ENCODE results near the gene NLRP4.

The NLRP4 gene

GRCh38 chr19:55836340-55836739, at the start of gene NLRP4:
NLRP4 (plus strand) TSS chr19:55836540; CDS start chr19:55852081, 15,541 bp downstream.
- no peak for DNase-seq (ENCODE audit: low read depth in 2 of 2)

- DNase-seq (ENCODE audit: low read depth in 2 of 2), result no peak
Observed at GRCh38 chr19:55795021-55795420, 41.3 kb upstream of the NLRP4 start.

GRCh38 chr19:55801416-55801815, 34.9 kb upstream of the NLRP4 start:
- DNase-seq (ENCODE audit: low read depth in 2 of 2), result no peak

GRCh38 chr19:55802281-55802680, 34.1 kb upstream of the NLRP4 start:
- DNase-seq (ENCODE audit: low read depth in 2 of 2), result no peak

GRCh38 chr19:55809381-55810058, 26.8 kb upstream of the NLRP4 start:
- no peak for DNase-seq (ENCODE audit: low read depth in 2 of 2)

GRCh38 chr19:55811340-55811739, 25.0 kb upstream of the NLRP4 start:
- no peak for DNase-seq (ENCODE audit: low read depth in 2 of 2)

GRCh38 chr19:55812449-55812848, 23.9 kb upstream of the NLRP4 start:
- DNase-seq (ENCODE audit: low read depth in 2 of 2), result no peak

- no peak for DNase-seq (ENCODE audit: low read depth in 2 of 2)
Observed at GRCh38 chr19:55813906-55814305, 22.4 kb upstream of the NLRP4 start.

GRCh38 chr19:55820037-55820436, 16.3 kb upstream of the NLRP4 start:
- no peak for DNase-seq (ENCODE audit: low read depth in 2 of 2)

GRCh38 chr19:55830656-55831055, 5.7 kb upstream of the NLRP4 start:
- no peak for DNase-seq (ENCODE audit: low read depth in 2 of 2)

GRCh38 chr19:55831846-55832245, 4.5 kb upstream of the NLRP4 start, which contains the start of gene NLRP11:
NLRP11 (minus strand) TSS chr19:55831999; CDS start chr19:55818174, 13,825 bp downstream.
- no peak for DNase-seq (ENCODE audit: low read depth in 2 of 2)

- DNase-seq (ENCODE audit: low read depth in 2 of 2), result no peak
Observed at GRCh38 chr19:55832676-55833075, 3.7 kb upstream of the NLRP4 start.

- DNase-seq (ENCODE audit: low read depth in 2 of 2), result no peak
Observed at GRCh38 chr19:55838251-55838650, 1.9 kb downstream of the NLRP4 start.

- no peak for DNase-seq (ENCODE audit: low read depth in 2 of 2)
Observed at GRCh38 chr19:55838906-55839305, 2.6 kb downstream of the NLRP4 start.

- no peak for DNase-seq (ENCODE audit: low read depth in 2 of 2)
Observed at GRCh38 chr19:55855160-55855559, 18.8 kb downstream of the NLRP4 start.

GRCh38 chr19:55857149-55857548, 20.8 kb downstream of the NLRP4 start:
- DNase-seq (ENCODE audit: low read depth in 2 of 2), result no peak

GRCh38 chr19:55857974-55858373, 21.6 kb downstream of the NLRP4 start:
- no peak for DNase-seq (ENCODE audit: low read depth in 2 of 2)

GRCh38 chr19:55858401-55858800, 22.1 kb downstream of the NLRP4 start:
- DNase-seq (ENCODE audit: low read depth in 2 of 2), result no peak

- no peak for DNase-seq (ENCODE audit: low read depth in 2 of 2)
Observed at GRCh38 chr19:55858969-55859368, 22.6 kb downstream of the NLRP4 start.

GRCh38 chr19:55866521-55866920, 30.2 kb downstream of the NLRP4 start:
- DNase-seq (ENCODE audit: low read depth in 2 of 2), result no peak

GRCh38 chr19:55867101-55867500, 30.8 kb downstream of the NLRP4 start:
- no peak for DNase-seq (ENCODE audit: low read depth in 2 of 2)

- no peak for DNase-seq (ENCODE audit: low read depth in 2 of 2)
Observed at GRCh38 chr19:55870736-55871135, 34.4 kb downstream of the NLRP4 start.

- no peak for DNase-seq (ENCODE audit: low read depth in 2 of 2)
Observed at GRCh38 chr19:55877211-55877610, 40.9 kb downstream of the NLRP4 start.

GRCh38 chr19:55882626-55883025, 46.3 kb downstream of the NLRP4 start:
- no peak for DNase-seq (ENCODE audit: low read depth in 2 of 2)

Data from stimulated activated CD8-positive, alpha-beta memory T cell treated with anti-CD3 and anti-CD28 coated beads, Interleukin-7, amount 100 ng/mL, for 4 hours (primary cell).